ENCODE data around the gene TCHHL1. TPM values are rescaled to one million over a fixed set of nuclear protein-coding genes. Genes with fewer than 3 reads are reported as not detected.

TCHHL1 gene
- polyA plus RNA-seq, 1 donor from 2014 or later, result not detected

GRCh38 chr1:152035539-152036266, 53.2 kb downstream of the TCHHL1 start:
- H4K20me1 ChIP-seq (ENCODE audit: insufficient read depth), result no peaks in the 10 kb centered on the region
- no peaks in the 10 kb centered on the region for H3K79me2 ChIP-seq (replicated peaks; ENCODE audit: insufficient read depth, low read length)

More at GRCh38 chr1:152035539-152036266, 53.2 kb downstream of the TCHHL1 start:
- Histone ChIP-seq H3K27me3 (ENCODE audit: insufficient read depth, low read depth, low read length) (peaks cover 40% of the 10 kb centered on the region), H3K9ac (ENCODE audit: low read length) (no peak overlapping the region), H3K4me3 (ENCODE audit: low read length) (no peak overlapping the region), H3K9me3 (ENCODE audit: low read length) (no peaks in the 10 kb centered on the region), H3K4me2 (ENCODE audit: low read length) (no peak overlapping the region), H3K36me3 (ENCODE audit: insufficient read depth, low read length) (no peaks in the 10 kb centered on the region), H3F3A (ENCODE audit: insufficient read depth, low read length, poor library complexity, severe bottlenecking) (no peaks in the 10 kb centered on the region), H3K9me2 (ENCODE audit: insufficient read depth, low read length) (no peaks in the 10 kb centered on the region), H2AFZ (ENCODE audit: low read depth, low read length) (no peak overlapping the region), H3K27ac (ENCODE audit: low read length) (no peak overlapping the region)
- TF ChIP-seq MXI1 (conservative IDR thresholded peaks at IDR 0.05; ENCODE audit: poor library complexity, severe bottlenecking), result no peak
- no peak for TF ChIP-seq POLR2AphosphoS5 (IDR thresholded peaks at IDR 0.05)
- TF ChIP-seq REST (IDR thresholded peaks at IDR 0.05; ENCODE audit: borderline replicate concordance), result no peak
- TF ChIP-seq EP300 (conservative IDR thresholded peaks at IDR 0.05; ENCODE audit: poor library complexity, severe bottlenecking), result no peak
- no peak for TF ChIP-seq EZH2 (IDR thresholded peaks at IDR 0.05; ENCODE audit: borderline replicate concordance, insufficient read depth, low read length, poor library complexity, severe bottlenecking)
- no peak for TF ChIP-seq RAD21 (conservative IDR thresholded peaks at IDR 0.05)
- TF ChIP-seq SMC3 (conservative IDR thresholded peaks at IDR 0.05; ENCODE audit: poor library complexity), result no peak
- TF ChIP-seq TAF1 (IDR thresholded peaks at IDR 0.05; ENCODE audit: low read depth), result no peak
- no peak for TF ChIP-seq CTCF (IDR thresholded peaks at IDR 0.05; ENCODE audit: poor library complexity, severe bottlenecking)

All from neural cell (in vitro differentiated cells).